PC-9 (cell line): Measurements from ENCODE around the gene UNC5B. TPM values are rescaled to one million over a fixed set of nuclear protein-coding genes. Genes with fewer than 3 reads are reported as not detected.

Source experiments
- BruUV-seq: library from RNA; stranded (reverse); fragments of 400-500 nt; replicated peaks from 2 replicates; lab custom pipeline; 2021; lab: Mats Ljungman, UMichigan
- CTCF ChIA-PET: fragments of 300-600 bp; sonication (Branson Sonifier 250); formaldehyde crosslinking; loops from one replicate; lab custom pipeline; 2022; ENCODE audit warnings: antibody characterized with exemption; lab: Charles Lee
- POLR2A ChIA-PET: fragments of 300-600 bp; sonication (Branson Sonifier 250); formaldehyde crosslinking; loops from one replicate; lab custom pipeline; 2022; ENCODE audit warnings: antibody characterized with exemption; ENCODE audit not compliant: unreplicated experiment; lab: Charles Lee
- DNase-seq, 2 experiments: peaks; one replicate each; pipeline versions ENCODE4 v3.0.0 to v3.0.0-alpha.2; 2015 to 2022; ENCODE audit warnings: mixed read lengths in 1 of 2
- H2AFZ ChIP-seq: fragments of 200-600 bp; sonication (generic); 2 replicates; pipeline ENCODE4 v1.8.1; 2017; ENCODE audit warnings: antibody characterized with exemption
- H3F3A ChIP-seq: fragments of 200-600 bp; sonication (generic); 2 replicates; pipeline ENCODE4 v1.8.1; 2017; ENCODE audit warnings: antibody characterized with exemption, mild to moderate bottlenecking, low read depth; ENCODE audit not compliant: insufficient read depth
- H3K27ac ChIP-seq: fragments of 200-600 bp; sonication (generic); 2 replicates; pipeline ENCODE4 v1.6.1; 2016; ENCODE audit warnings: mixed run types
- H3K27me3 ChIP-seq: fragments of 200-600 bp; sonication (generic); 2 replicates; pipeline ENCODE4 v1.6.1; 2016; ENCODE audit warnings: low read depth, mixed run types; ENCODE audit not compliant: insufficient read depth
- H3K36me3 ChIP-seq: fragments of 200-600 bp; sonication (generic); 2 replicates; pipeline ENCODE4 v1.6.1; 2016; ENCODE audit warnings: low read depth, mixed run types
- H3K4me1 ChIP-seq: fragments of 200-600 bp; sonication (generic); replicated peaks from 2 replicates; pipeline ENCODE4 v1.6.1; 2016; ENCODE audit warnings: mixed run types; ENCODE audit not compliant: insufficient read depth
- H3K4me2 ChIP-seq: fragments of 200-600 bp; sonication (generic); 2 replicates; pipeline ENCODE4 v1.6.1; 2017; ENCODE audit warnings: mixed run types
- H3K4me3 ChIP-seq: fragments of 200-600 bp; sonication (generic); 2 replicates; pipeline ENCODE4 v1.6.1; 2016; ENCODE audit warnings: mixed run types
- H3K79me2 ChIP-seq: fragments of 200-600 bp; sonication (generic); 2 replicates; pipeline ENCODE4 v1.6.1; 2017; ENCODE audit warnings: low read depth, mixed run types
- H3K9me2 ChIP-seq: fragments of 200-600 bp; sonication (generic); 2 replicates; pipeline ENCODE4 v1.8.1; 2017; ENCODE audit warnings: mild to moderate bottlenecking; ENCODE audit not compliant: insufficient read depth
- H3K9me3 ChIP-seq: fragments of 200-600 bp; sonication (generic); 2 replicates; pipeline ENCODE4 v1.8.1; 2016; ENCODE audit warnings: low read depth; ENCODE audit not compliant: insufficient read depth
- H4K20me1 ChIP-seq: fragments of 200-600 bp; sonication (generic); 2 replicates; pipeline ENCODE4 v1.8.1; 2017; ENCODE audit not compliant: insufficient read depth
- EZH2 ChIP-seq: fragments of 200-600 bp; sonication (generic); IDR thresholded peaks from 2 replicates; pipeline ENCODE4 v1.8.0; 2017; ENCODE audit warnings: antibody characterized with exemption, low read depth
- intact Hi-C: fragments of 100-400 bp; cut with micrococcal nuclease; formaldehyde crosslinking; loops from one replicate; pipeline ENCODE4 v1.10.0; 2022; ENCODE audit not compliant: unreplicated experiment
- total RNA-seq: library from RNA; stranded (reverse); gene quantifications from 2 replicates; pipeline ENCODE4 v1.2.3, GENCODE V29; 2021
- TF ChIP-seq, protein P1 (sequence below): fragments of 200-600 bp; sonication (generic); conservative IDR thresholded peaks from 2 replicates; pipeline ENCODE4 v1.6.1; 2017; ENCODE audit warnings: mixed run types, antibody characterized with exemption, mild to moderate bottlenecking, moderate library complexity

UNC5B gene
- total RNA-seq, 1 experiment from 2014 or later, result 1.7 TPM

DNA sequence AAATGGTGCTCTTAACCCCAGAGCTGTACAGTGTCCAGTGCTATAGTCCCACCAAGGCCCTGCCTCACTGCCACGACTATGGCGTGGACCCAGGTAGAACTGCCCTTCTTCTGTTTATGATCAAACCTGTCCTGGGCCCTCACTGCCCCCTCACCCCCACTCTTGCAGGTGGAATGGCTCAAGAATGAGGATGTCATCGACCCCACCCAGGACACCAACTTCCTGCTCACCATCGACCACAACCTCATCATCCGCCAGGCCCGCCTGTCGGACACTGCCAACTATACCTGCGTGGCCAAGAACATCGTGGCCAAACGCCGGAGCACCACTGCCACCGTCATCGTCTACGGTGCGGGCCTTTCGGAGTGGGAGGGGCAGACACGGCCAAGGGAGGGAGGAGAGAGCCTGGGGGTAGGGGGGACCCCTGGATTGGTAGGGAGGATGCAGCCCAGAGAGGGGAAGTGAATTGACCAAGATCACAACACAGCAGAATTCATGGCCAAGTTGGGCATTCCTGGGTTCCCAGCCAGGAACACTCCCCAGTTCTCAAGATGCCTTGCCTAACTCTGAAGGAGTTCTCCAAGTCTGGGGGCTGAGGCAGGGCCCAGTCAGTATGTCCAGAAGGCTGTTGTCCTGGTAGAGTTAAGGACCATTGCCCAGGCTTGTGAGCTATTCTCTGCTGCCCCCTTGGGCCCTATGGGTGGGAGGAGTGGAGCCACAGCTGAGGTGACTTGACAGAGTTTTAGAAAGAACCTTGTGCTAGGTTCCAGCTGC is 74.3 kb downstream of the UNC5B start:
- Histone ChIP-seq H3K79me2 (no peaks in the 10 kb centered on the region), H3K27ac (no peak overlapping the region), H3K4me1 (no peaks in the 10 kb centered on the region), H4K20me1 (no peaks in the 10 kb centered on the region), H3K9me2 (no peaks in the 10 kb centered on the region), H3K4me3 (no peak overlapping the region), H3F3A (no peaks in the 10 kb centered on the region), H3K4me2 (no peak overlapping the region), H3K27me3 (no peaks in the 10 kb centered on the region), H3K9me3 (no peaks in the 10 kb centered on the region), H2AFZ (no peak overlapping the region), H3K36me3 (no peaks in the 10 kb centered on the region)
- intact Hi-C loops, result loop anchor here (1.0 to 10.0 kb wide), 3 partner anchors 361 to 824 kb away; no protein-coding TSS in a partner anchor
- no peak for DNase-seq
- POLR2A ChIA-PET, result no interaction called here
- CTCF ChIA-PET, result no interaction called here
- BruUV-seq, result no TSS peak
- TF ChIP-seq EZH2, result no peak
- TF ChIP-seq, protein P1, sequence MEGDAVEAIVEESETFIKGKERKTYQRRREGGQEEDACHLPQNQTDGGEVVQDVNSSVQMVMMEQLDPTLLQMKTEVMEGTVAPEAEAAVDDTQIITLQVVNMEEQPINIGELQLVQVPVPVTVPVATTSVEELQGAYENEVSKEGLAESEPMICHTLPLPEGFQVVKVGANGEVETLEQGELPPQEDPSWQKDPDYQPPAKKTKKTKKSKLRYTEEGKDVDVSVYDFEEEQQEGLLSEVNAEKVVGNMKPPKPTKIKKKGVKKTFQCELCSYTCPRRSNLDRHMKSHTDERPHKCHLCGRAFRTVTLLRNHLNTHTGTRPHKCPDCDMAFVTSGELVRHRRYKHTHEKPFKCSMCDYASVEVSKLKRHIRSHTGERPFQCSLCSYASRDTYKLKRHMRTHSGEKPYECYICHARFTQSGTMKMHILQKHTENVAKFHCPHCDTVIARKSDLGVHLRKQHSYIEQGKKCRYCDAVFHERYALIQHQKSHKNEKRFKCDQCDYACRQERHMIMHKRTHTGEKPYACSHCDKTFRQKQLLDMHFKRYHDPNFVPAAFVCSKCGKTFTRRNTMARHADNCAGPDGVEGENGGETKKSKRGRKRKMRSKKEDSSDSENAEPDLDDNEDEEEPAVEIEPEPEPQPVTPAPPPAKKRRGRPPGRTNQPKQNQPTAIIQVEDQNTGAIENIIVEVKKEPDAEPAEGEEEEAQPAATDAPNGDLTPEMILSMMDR, result no peak

DNA sequence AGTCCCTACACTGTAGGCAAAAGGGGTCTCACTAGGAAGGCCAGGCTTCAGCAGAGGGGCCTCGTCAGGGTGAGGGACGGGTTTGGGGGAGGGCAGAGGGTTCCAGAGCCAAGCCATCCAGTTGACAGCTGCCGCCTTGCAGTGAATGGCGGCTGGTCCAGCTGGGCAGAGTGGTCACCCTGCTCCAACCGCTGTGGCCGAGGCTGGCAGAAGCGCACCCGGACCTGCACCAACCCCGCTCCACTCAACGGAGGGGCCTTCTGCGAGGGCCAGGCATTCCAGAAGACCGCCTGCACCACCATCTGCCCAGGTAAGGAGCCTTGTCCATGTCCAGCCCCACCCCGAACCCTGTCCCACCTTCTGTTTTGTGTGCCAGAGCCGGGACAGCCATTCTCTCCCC is 75.1 kb downstream of the UNC5B start:
- BruUV-seq, result no TSS peak
- POLR2A ChIA-PET, result no interaction called here

DNA sequence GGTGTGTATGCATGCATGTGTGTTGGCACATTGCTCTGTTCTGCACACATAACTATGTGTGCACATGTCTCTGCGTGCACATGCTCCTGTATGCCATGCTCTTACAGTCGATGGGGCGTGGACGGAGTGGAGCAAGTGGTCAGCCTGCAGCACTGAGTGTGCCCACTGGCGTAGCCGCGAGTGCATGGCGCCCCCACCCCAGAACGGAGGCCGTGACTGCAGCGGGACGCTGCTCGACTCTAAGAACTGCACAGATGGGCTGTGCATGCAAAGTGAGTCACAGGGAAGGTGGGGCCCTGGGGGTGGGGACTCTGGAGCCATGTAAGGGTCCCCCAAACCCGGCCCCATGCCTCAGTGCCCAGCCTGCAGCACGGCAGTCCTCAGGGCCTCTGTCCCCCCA is 76.1 kb downstream of the UNC5B start:
- no peak overlapping the region for H2AFZ ChIP-seq
- BruUV-seq, result no TSS peak
- H3K4me1 ChIP-seq, result no peaks in the 10 kb centered on the region
- no peak overlapping the region for H3K27ac ChIP-seq
- no peaks in the 10 kb centered on the region for H3K79me2 ChIP-seq
- DNase-seq, result no peak
- TF ChIP-seq EZH2, result no peak
- TF ChIP-seq, protein P1, result no peak
- H3K36me3 ChIP-seq, result no peaks in the 10 kb centered on the region
- ChIA-PET CTCF (no interaction called here), POLR2A (no interaction called here)
- H3K9me3 ChIP-seq, result no peaks in the 10 kb centered on the region
- H3F3A ChIP-seq, result 0 out of 2 replicates have a peak, but pooled peaks cover 6% of the 10 kb centered on the region
- H3K4me3 ChIP-seq, result no peak overlapping the region
- H4K20me1 ChIP-seq, result no peaks in the 10 kb centered on the region
- no peaks in the 10 kb centered on the region for H3K9me2 ChIP-seq
- intact Hi-C loops, result loop anchor here (5.0 to 10.0 kb wide), 2 partner anchors 734 to 826 kb away; no protein-coding TSS in a partner anchor
- no peak overlapping the region for H3K4me2 ChIP-seq
- H3K27me3 ChIP-seq, result no peaks in the 10 kb centered on the region

More for the DNA sequence above, 75.1 kb downstream of the UNC5B start:
- no peaks in the 10 kb centered on the region for H3K4me1 ChIP-seq
- CTCF ChIA-PET, result no interaction called here
- no peaks in the 10 kb centered on the region for H3K9me3 ChIP-seq
- no peaks in the 10 kb centered on the region for H3K79me2 ChIP-seq
- no peaks in the 10 kb centered on the region for H3K9me2 ChIP-seq
- 0 out of 2 replicates have a peak, but pooled peaks cover under 1% of the 10 kb centered on the region for H3F3A ChIP-seq
- no peak overlapping the region for H2AFZ ChIP-seq
- DNase-seq, result no peak
- intact Hi-C loops, result loop anchor here (5.0 to 10.0 kb wide), 2 partner anchors 733 to 825 kb away; no protein-coding TSS in a partner anchor
- H3K27ac ChIP-seq, result no peak overlapping the region
- no peaks in the 10 kb centered on the region for H3K36me3 ChIP-seq
- TF ChIP-seq EZH2, result no peak
- TF ChIP-seq, protein P1, result no peak
- H4K20me1 ChIP-seq, result no peaks in the 10 kb centered on the region
- no peaks in the 10 kb centered on the region for H3K27me3 ChIP-seq
- H3K4me3 ChIP-seq, result no peak overlapping the region
- H3K4me2 ChIP-seq, result no peak overlapping the region
